HEK293T (cell line): ENCODE measurements around the gene YWHAQ.

ENCODE experiments used
- CTCF ChIA-PET: fragments of 350-600 bp; formaldehyde crosslinking; extraction: SDS; loops from one replicate; lab custom pipeline; 2021; ENCODE audit warnings: antibody characterized with exemption, inconsistent platforms; lab: Yijun Ruan, JAX
- POLR2A ChIA-PET: fragments of 350-600 bp; formaldehyde crosslinking; extraction: SDS; loops from one replicate; lab custom pipeline; 2020; ENCODE audit warnings: antibody characterized with exemption, inconsistent platforms; lab: Yijun Ruan, JAX
- DNase-seq: peaks from one replicate; pipeline ENCODE4 v3.0.0; 2012; ENCODE audit warnings: mixed read lengths; ENCODE audit errors: extremely low spot score
- ARNT ChIP-seq: fragments of 450-650 bp; IDR thresholded peaks from 2 replicates; pipeline ENCODE4 v1.6.1; 2017; ENCODE audit warnings: mild to moderate bottlenecking
- BHLHE40 ChIP-seq: fragments of 450-650 bp; IDR thresholded peaks from 2 replicates; pipeline ENCODE4 v1.6.1; 2016; ENCODE audit warnings: mild to moderate bottlenecking, moderate library complexity, borderline replicate concordance
- CTBP1 ChIP-seq: fragments of 450-650 bp; IDR thresholded peaks from 2 replicates; pipeline ENCODE4 v1.6.1; 2016; ENCODE audit warnings: borderline replicate concordance
- ELF4 ChIP-seq: fragments of 450-650 bp; IDR thresholded peaks from 2 replicates; pipeline ENCODE4 v1.6.1; 2017; ENCODE audit warnings: antibody characterized with exemption
- FOXA1 ChIP-seq: fragments of 450-650 bp; IDR thresholded peaks from 2 replicates; pipeline ENCODE4 v1.6.1; 2016; ENCODE audit warnings: mild to moderate bottlenecking
- FOXK2 ChIP-seq: fragments of 450-650 bp; IDR thresholded peaks from 2 replicates; pipeline ENCODE4 v1.6.1; 2016; ENCODE audit warnings: mild to moderate bottlenecking
- FOXM1 ChIP-seq: fragments of 450-650 bp; IDR thresholded peaks from 2 replicates; pipeline ENCODE4 v1.6.1; 2017; ENCODE audit warnings: mild to moderate bottlenecking, borderline replicate concordance
- HDGF ChIP-seq: fragments of 450-650 bp; IDR thresholded peaks from 2 replicates; pipeline ENCODE4 v1.6.1; 2017; ENCODE audit warnings: antibody characterized with exemption, borderline replicate concordance
- L3MBTL2 ChIP-seq: fragments of 450-650 bp; conservative IDR thresholded peaks from 2 replicates; pipeline ENCODE4 v1.6.1; 2016; ENCODE audit warnings: mild to moderate bottlenecking
- LEF1 ChIP-seq: fragments of 450-650 bp; IDR thresholded peaks from 2 replicates; pipeline ENCODE4 v1.6.1; 2017; ENCODE audit warnings: mild to moderate bottlenecking, borderline replicate concordance
- NFRKB ChIP-seq: fragments of 450-650 bp; IDR thresholded peaks from 2 replicates; pipeline ENCODE4 v1.6.1; 2016; ENCODE audit warnings: mild to moderate bottlenecking, moderate library complexity
- SP1 ChIP-seq: fragments of 450-650 bp; IDR thresholded peaks from 2 replicates; pipeline ENCODE4 v1.6.1; 2017
- SUZ12 ChIP-seq: fragments of 450-650 bp; IDR thresholded peaks from 2 replicates; pipeline ENCODE4 v1.6.1; 2016; ENCODE audit warnings: mild to moderate bottlenecking
- TARDBP ChIP-seq: fragments of 450-650 bp; IDR thresholded peaks from 2 replicates; pipeline ENCODE4 v1.6.1; 2016
- ZNF384 ChIP-seq: fragments of 450-650 bp; IDR thresholded peaks from 2 replicates; pipeline ENCODE4 v1.6.1; 2016
- TF ChIP-seq, protein P1 (sequence below): fragments of 450-650 bp; IDR thresholded peaks from 2 replicates; pipeline ENCODE4 v1.6.1; 2016

Gene YWHAQ

DNA sequence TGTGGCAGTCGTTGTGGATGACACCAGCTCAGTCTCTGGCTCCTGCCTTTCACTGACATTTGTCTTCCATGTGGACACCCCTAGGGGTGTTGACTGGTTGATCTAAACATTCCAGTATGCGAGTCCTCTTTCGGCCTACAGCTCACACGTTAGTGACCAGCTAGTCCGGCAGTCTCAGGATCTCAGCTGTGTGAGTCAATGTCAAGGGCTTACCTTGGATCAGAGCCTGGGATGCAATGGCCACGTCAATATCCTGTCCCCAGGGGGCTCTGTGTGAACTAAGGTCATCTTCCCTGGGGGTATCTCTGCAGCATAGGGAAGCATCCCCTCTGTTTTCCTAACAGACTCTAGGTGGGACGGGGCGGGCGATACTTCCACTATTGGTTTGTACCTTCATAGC lies 35.1 kb upstream of the YWHAQ start:
- POLR2A ChIA-PET = no interaction called here
- no peak for TF ChIP-seq TARDBP
- TF ChIP-seq SP1 = no peak
- no peak for TF ChIP-seq ZNF384
- no peak for TF ChIP-seq HDGF
- TF ChIP-seq, protein P1, sequence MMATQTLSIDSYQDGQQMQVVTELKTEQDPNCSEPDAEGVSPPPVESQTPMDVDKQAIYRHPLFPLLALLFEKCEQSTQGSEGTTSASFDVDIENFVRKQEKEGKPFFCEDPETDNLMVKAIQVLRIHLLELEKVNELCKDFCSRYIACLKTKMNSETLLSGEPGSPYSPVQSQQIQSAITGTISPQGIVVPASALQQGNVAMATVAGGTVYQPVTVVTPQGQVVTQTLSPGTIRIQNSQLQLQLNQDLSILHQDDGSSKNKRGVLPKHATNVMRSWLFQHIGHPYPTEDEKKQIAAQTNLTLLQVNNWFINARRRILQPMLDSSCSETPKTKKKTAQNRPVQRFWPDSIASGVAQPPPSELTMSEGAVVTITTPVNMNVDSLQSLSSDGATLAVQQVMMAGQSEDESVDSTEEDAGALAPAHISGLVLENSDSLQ = no peak
- no peak for TF ChIP-seq LEF1
- CTCF ChIA-PET = no interaction called here
- no peak for DNase-seq

DNA sequence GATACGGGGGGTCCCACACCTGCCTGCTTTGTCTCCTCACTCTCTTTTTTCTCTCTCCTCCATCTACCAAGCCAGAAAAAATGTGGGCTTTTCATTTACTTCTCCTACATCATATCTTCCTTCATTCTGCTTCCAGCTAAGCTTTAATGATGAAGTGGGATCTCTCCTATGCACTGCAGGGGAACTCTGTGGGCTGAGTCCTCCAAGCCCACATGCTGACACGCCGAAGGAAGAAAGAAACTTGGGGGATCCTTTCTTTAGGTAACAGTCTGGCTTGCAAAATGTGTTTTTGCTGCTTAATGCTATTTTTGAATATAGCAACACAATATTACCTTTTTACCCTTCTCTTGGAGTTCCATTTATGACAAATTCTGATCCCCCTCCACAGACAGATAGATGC lies 33.6 kb upstream of the YWHAQ start:
- POLR2A ChIA-PET = no interaction called here
- TF ChIP-seq BHLHE40 = no peak
- TF ChIP-seq CTBP1 = no peak
- TF ChIP-seq, protein P1 = no peak
- no peak for TF ChIP-seq FOXA1
- TF ChIP-seq SUZ12 = no peak
- no peak for TF ChIP-seq ARNT
- TF ChIP-seq ELF4 = no peak
- no peak for TF ChIP-seq NFRKB
- TF ChIP-seq SP1 = no peak
- no peak for TF ChIP-seq FOXK2
- no peak for TF ChIP-seq TARDBP
- no peak for TF ChIP-seq ZNF384
- no peak for TF ChIP-seq LEF1
- TF ChIP-seq L3MBTL2 = no peak
- no peak for TF ChIP-seq HDGF
- no peak for TF ChIP-seq FOXM1
- CTCF ChIA-PET = no interaction called here
- no peak for DNase-seq

DNA sequence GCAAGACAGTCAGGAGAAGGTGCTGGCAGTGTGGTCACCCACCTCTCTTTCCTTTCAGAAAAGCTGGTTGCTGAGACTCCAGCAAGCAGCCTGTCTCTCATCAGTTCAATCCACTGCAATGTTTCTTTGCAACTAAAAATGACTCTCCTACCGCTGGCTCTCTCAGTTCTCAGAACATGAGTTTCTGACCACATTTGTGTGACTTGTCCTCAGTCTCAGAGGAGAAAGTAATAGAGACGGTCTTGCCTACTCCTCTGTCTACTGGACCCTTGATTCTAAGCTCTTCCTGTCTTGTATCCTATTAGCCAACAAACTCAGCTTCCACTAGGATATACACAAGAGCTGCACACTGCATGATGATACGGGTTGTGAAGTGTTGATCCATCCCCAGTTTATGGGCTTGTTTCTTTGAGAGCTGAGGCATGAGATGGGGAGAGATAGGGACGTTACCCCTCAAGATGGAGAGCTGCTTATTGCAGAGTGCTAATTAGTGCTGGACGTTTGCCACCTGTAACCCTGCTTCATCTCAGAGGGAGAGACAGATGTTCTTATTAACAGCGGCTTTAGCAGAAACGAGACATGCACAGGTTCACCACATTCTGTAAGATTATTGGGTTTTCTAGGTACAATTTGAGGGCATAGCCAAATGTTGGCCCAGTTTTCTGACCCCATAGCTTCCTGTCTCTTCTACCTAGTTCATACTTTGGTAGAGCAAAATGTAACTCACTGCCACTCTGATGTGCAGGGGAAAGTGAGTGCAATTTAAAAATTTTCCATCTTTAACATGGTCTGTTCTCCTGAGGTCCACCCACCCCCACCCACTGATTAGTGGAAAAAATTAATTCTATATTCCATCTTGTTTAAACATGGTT lies 32.4 kb upstream of the YWHAQ start:
- POLR2A ChIA-PET = no interaction called here
- no peak for TF ChIP-seq SUZ12
- no peak for TF ChIP-seq NFRKB
- TF ChIP-seq FOXA1 = no peak
- no peak for TF ChIP-seq TARDBP
- TF ChIP-seq BHLHE40 = no peak
- TF ChIP-seq CTBP1 = no peak
- TF ChIP-seq, protein P1 = no peak
- TF ChIP-seq LEF1 = no peak
- TF ChIP-seq HDGF = no peak
- TF ChIP-seq L3MBTL2 = no peak
- no peak for TF ChIP-seq FOXK2
- no peak for TF ChIP-seq FOXM1
- no peak for TF ChIP-seq SP1
- TF ChIP-seq ZNF384 = no peak
- no peak for TF ChIP-seq ELF4
- TF ChIP-seq ARNT = no peak
- CTCF ChIA-PET = no interaction called here
- DNase-seq = no peak

DNA sequence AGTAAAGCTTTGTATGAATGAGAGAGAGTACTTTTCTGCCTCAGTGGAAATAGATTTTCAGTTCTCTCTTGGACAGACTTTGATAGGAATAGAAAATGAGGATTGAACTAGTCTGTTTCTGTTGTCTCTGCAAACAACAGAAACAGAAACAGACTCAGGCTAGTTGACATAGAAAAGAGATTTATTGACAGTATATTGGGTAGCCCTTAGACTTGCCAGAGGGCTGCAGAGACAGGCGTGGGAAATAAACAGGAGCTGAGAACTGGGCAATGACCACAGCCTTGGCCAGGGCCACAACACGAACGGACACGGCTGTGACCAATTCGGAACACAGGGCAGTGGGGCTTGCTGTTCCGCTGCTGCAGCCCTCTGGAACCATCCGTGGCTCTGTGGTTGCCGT lies 30.5 kb upstream of the YWHAQ start:
- TF ChIP-seq FOXK2 (no peak), ELF4 (no peak), SUZ12 (no peak), ARNT (no peak), HDGF (no peak), NFRKB (no peak), FOXA1 (no peak), TARDBP (no peak), SP1 (no peak)
- ChIA-PET POLR2A (no interaction called here), CTCF (no interaction called here)
- no peak for DNase-seq

DNA sequence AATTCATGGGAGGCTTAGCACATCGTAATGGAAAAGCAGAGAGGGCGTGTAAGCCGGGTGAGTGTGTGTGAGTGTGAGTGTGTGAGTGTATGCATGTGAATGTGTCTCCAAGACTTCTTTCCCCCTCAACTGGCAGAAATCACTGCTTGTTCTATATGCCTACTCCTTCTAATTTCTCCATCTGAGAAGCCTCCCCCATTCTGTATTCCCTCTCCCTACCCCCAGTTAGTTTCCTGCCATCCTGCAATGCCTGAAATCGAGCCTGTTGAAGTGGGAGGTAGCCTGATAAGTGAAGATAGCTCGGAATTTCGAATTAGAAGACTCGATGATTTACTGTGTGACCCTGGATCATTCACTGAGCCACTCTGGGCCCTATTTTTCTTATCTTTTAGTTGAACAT lies 30.0 kb upstream of the YWHAQ start:
- DNase-seq = no peak
- ChIA-PET POLR2A (no interaction called here), CTCF (no interaction called here)
- TF ChIP-seq ZNF384 = no peak
- no peak for TF ChIP-seq FOXM1
- TF ChIP-seq SUZ12 = no peak
- TF ChIP-seq LEF1 = no peak
- no peak for TF ChIP-seq HDGF
- TF ChIP-seq TARDBP = no peak
- no peak for TF ChIP-seq ARNT
- TF ChIP-seq, protein P1 = no peak
- TF ChIP-seq SP1 = no peak
